DND-41 (cell line): ENCODE measurements around the gene CAPN5.

Experiments
- EZH2 ChIP-seq: IDR thresholded peaks from 3 replicates; pipeline ENCODE4 v1.6.1; 2012; ENCODE audit warnings: borderline replicate concordance, low read depth, mild to moderate bottlenecking, moderate library complexity, low read length, inconsistent platforms; ENCODE audit not compliant: severe bottlenecking
- TF ChIP-seq, protein P1 (sequence below): IDR thresholded peaks from 2 replicates; pipeline ENCODE4 v1.5.1; 2012; ENCODE audit warnings: borderline replicate concordance, low read length, moderate library complexity, mild to moderate bottlenecking; ENCODE audit not compliant: poor library complexity, severe bottlenecking; ENCODE audit errors: extremely low read depth

GRCh38 chr11:77067861-77068443 is 1.2 kb downstream of the CAPN5 start:
- TF ChIP-seq, protein P1, sequence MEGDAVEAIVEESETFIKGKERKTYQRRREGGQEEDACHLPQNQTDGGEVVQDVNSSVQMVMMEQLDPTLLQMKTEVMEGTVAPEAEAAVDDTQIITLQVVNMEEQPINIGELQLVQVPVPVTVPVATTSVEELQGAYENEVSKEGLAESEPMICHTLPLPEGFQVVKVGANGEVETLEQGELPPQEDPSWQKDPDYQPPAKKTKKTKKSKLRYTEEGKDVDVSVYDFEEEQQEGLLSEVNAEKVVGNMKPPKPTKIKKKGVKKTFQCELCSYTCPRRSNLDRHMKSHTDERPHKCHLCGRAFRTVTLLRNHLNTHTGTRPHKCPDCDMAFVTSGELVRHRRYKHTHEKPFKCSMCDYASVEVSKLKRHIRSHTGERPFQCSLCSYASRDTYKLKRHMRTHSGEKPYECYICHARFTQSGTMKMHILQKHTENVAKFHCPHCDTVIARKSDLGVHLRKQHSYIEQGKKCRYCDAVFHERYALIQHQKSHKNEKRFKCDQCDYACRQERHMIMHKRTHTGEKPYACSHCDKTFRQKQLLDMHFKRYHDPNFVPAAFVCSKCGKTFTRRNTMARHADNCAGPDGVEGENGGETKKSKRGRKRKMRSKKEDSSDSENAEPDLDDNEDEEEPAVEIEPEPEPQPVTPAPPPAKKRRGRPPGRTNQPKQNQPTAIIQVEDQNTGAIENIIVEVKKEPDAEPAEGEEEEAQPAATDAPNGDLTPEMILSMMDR: no peak
- TF ChIP-seq EZH2: no peak
